ENCODE results near the gene CLOCK. TPM values are rescaled to one million over a fixed set of nuclear protein-coding genes. Genes with fewer than 3 reads are reported as not detected.
A peak's percentile ranks its signal among the peaks of the same experiment; 100 is the strongest.

The CLOCK gene
- total and polyA plus RNA-seq, 2 of the 8 experiments (the other 6 are each of a cell fraction or from before 2014, with no cell fraction given) = 7.7 to 24.2 TPM

DNA sequence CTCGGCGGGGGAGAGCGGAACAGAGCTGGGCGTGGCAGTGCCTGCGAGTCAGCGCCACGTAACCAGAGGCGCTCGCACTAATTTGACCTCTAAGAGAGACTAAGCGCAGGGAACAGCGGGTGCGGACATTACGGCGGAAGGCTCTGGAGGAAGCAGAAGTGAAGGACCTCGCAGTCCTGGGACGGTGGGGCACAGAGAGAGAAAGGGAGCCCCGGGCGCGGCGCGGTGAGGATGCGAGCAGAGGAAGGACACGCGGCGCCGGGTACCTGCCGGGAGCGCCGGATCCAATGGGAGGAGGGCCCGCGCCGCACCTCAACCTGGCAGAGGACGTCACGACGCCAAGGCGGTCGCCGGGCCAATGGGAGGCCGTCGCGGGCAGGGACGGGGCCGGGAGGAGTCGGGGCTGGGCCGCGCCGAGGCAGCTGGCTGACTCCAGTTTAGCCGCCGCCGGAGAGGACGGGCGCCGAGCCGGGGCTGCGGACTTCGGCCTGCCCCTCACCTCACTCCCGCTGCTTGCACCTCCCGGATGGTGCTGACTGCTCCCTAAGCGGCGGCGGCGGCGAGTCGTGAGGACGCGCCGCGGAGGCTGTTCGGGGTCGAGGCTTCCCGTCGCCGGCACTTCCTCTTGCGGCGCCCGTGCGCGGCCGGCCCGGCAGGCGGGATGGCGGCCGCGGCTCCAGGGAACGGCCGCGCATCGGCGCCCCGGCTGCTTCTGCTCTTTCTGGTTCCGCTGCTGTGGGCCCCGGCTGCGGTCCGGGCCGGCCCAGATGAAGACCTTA, 151.0 kb downstream of the CLOCK start, which contains the start of gene TMEM165 (continued):
- TF ChIP-seq, protein P1, sequence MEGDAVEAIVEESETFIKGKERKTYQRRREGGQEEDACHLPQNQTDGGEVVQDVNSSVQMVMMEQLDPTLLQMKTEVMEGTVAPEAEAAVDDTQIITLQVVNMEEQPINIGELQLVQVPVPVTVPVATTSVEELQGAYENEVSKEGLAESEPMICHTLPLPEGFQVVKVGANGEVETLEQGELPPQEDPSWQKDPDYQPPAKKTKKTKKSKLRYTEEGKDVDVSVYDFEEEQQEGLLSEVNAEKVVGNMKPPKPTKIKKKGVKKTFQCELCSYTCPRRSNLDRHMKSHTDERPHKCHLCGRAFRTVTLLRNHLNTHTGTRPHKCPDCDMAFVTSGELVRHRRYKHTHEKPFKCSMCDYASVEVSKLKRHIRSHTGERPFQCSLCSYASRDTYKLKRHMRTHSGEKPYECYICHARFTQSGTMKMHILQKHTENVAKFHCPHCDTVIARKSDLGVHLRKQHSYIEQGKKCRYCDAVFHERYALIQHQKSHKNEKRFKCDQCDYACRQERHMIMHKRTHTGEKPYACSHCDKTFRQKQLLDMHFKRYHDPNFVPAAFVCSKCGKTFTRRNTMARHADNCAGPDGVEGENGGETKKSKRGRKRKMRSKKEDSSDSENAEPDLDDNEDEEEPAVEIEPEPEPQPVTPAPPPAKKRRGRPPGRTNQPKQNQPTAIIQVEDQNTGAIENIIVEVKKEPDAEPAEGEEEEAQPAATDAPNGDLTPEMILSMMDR (IDR thresholded peaks at IDR 0.05; ENCODE audit: control extremely low read depth in 1 of 3, insufficient read depth in 1 of 3, low read depth in 1 of 3, low read length in 3 of 3) = no peak
- TF ChIP-seq, protein P2, sequence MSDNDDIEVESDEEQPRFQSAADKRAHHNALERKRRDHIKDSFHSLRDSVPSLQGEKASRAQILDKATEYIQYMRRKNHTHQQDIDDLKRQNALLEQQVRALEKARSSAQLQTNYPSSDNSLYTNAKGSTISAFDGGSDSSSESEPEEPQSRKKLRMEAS (IDR thresholded peaks at IDR 0.05) = peak; percentile 91
- TF ChIP-seq FOSL1 (IDR thresholded peaks at IDR 0.05; ENCODE audit: insufficient read depth, low read depth, low read length) (no peak), RAD21 (IDR thresholded peaks at IDR 0.05 in 1 of 2, conservative IDR thresholded peaks at IDR 0.05 in 1 of 2; ENCODE audit: low read depth in 2 of 2, low read length in 2 of 2) (no peak), POLR2A (IDR thresholded peaks at IDR 0.05; ENCODE audit: control extremely low read depth in 1 of 2, low read depth in 2 of 2, low read length in 2 of 2) (peak; percentile 90 to 99), PHF8 (conservative IDR thresholded peaks at IDR 0.05; ENCODE audit: low read depth, low read length) (peak; percentile 97), SUZ12 (IDR thresholded peaks at IDR 0.05; ENCODE audit: low read length) (no peak), SIN3A (conservative IDR thresholded peaks at IDR 0.05 in 1 of 2, IDR thresholded peaks at IDR 0.05 in 1 of 2; ENCODE audit: low read depth in 1 of 2, low read length in 2 of 2) (no peak), KDM4A (IDR thresholded peaks at IDR 0.05; ENCODE audit: low read depth, low read length, severe bottlenecking) (peak; percentile 81), CHD2 (IDR thresholded peaks at IDR 0.05; ENCODE audit: low read length) (peak; percentile 9; the same call in 1 of the 2 replicates), RXRA (IDR thresholded peaks at IDR 0.05; ENCODE audit: insufficient read depth, low read depth, low read length) (no peak), CEBPB (IDR thresholded peaks at IDR 0.05; ENCODE audit: low read depth, low read length) (no peak), EGR1 (IDR thresholded peaks at IDR 0.05; ENCODE audit: borderline replicate concordance, low read depth, low read length) (no peak), SIX5 (IDR thresholded peaks at IDR 0.05; ENCODE audit: low read depth, low read length) (no peak), KDM1A (IDR thresholded peaks at IDR 0.05; ENCODE audit: borderline replicate concordance, low read length) (peak; percentile 21; the same call in 1 of the 2 replicates), MAFK (IDR thresholded peaks at IDR 0.05; ENCODE audit: low read depth, low read length) (no peak)
- TF ChIP-seq, protein P3, sequence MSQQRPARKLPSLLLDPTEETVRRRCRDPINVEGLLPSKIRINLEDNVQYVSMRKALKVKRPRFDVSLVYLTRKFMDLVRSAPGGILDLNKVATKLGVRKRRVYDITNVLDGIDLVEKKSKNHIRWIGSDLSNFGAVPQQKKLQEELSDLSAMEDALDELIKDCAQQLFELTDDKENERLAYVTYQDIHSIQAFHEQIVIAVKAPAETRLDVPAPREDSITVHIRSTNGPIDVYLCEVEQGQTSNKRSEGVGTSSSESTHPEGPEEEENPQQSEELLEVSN (IDR thresholded peaks at IDR 0.05) = peak; percentile 97

All from H1 (cell line).